Spleen (tissue), 11 donors: ENCODE measurements around the gene CATSPER3. TPM values are rescaled to one million over a fixed set of nuclear protein-coding genes. Genes with fewer than 3 reads are reported as not detected.

Experiments
- DNase-seq: peaks from one replicate; pipeline ENCODE4 v3.0.0-alpha.2; 2020
- H3K27ac ChIP-seq, 8 donors: fragments of 200-600 bp; sonication (generic) in 7 of 8; 1 replicate in 4 of 8; 2 replicates in 4 of 8; pipeline versions ENCODE4 v1.5.0 to v1.8.0; 2016 to 2021; ENCODE audit warnings: inconsistent platforms in 4 of 8, mild to moderate bottlenecking in 4 of 8, moderate library complexity in 1 of 8
- H3K27me3 ChIP-seq, 7 donors: fragments of 200-600 bp; sonication (generic) in 6 of 7; replicated peaks in 1 of 7; 1 replicate in 4 of 7; 2 replicates in 3 of 7; pipeline versions ENCODE4 v1.5.0 to v1.8.0; 2016 to 2021; ENCODE audit warnings: inconsistent platforms in 3 of 7, mild to moderate bottlenecking in 1 of 7
- H3K36me3 ChIP-seq, 6 donors: fragments of 200-600 bp; sonication (generic) in 5 of 6; 1 replicate in 4 of 6; 2 replicates in 2 of 6; pipeline versions ENCODE4 v1.5.0 to v1.8.0; 2016 to 2021; ENCODE audit warnings: inconsistent platforms in 2 of 6
- H3K4me1 ChIP-seq, 6 donors: fragments of 200-600 bp; sonication (generic) in 5 of 6; 1 replicate in 3 of 6; 2 replicates in 3 of 6; pipeline versions ENCODE4 v1.5.0 to v1.8.0; 2016 to 2021; ENCODE audit warnings: inconsistent platforms in 3 of 6
- H3K4me3 ChIP-seq, 8 donors: fragments of 200-600 bp; sonication (generic) in 7 of 8; 1 replicate in 4 of 8; 2 replicates in 4 of 8; pipeline versions ENCODE4 v1.5.0 to v1.8.0; 2016 to 2021; ENCODE audit warnings: inconsistent platforms in 4 of 8, mild to moderate bottlenecking in 4 of 8, moderate library complexity in 2 of 8
- H3K9me3 ChIP-seq, 8 donors: fragments of 200-600 bp; sonication (generic) in 7 of 8; 1 replicate in 4 of 8; 2 replicates in 4 of 8; pipeline versions ENCODE4 v1.5.0 to v1.8.0; 2016 to 2021; ENCODE audit warnings: inconsistent platforms in 4 of 8
- POLR2A ChIP-seq, 3 donors: fragments of 450-650 bp; IDR thresholded peaks; one replicate each; pipeline ENCODE4 v1.5.1; 2017; ENCODE audit warnings: antibody characterized with exemption in 3 of 3, mild to moderate bottlenecking in 1 of 3
- POLR2AphosphoS5 ChIP-seq, 3 donors: sonication (generic); formaldehyde crosslinking; IDR thresholded peaks; one replicate each; pipeline ENCODE4 v1.5.1; 2017; ENCODE audit warnings: antibody characterized with exemption in 3 of 3
- WGBS, 5 donors: extraction: QIAGEN DNeasy Blood & Tissue Kit in 3 of 5; methylation state at CpG; one replicate each; pipeline versions ENCODE4 v1.1.5 to v1.1.7; 2013 to 2018; 5-methylcytosine and 5-hydroxymethylcytosine counted together
- intact Hi-C: fragments of 100-400 bp; cut with DNase I; formaldehyde crosslinking; loops from one replicate; pipeline ENCODE4 v1.15.0; 2023; ENCODE audit warnings: low total_unique reads
- polyA plus RNA-seq, 3 donors: library from polyadenylated mRNA; stranded (reverse); fragments of 200-250 nt; gene quantifications; one replicate each; pipeline ENCODE4 v1.2.1, GENCODE V29; 2013
- total RNA-seq, 7 donors: library from RNA; depleted of rRNA in 3 of 7; stranded (reverse); fragments of >200 nt in 3 of 7; fragmentation: NEBNext Ultra II Directional in 4 of 7; extraction: Animal tissue kit (Norgen Biotek cat#: 25700) in 4 of 7; gene quantifications; one replicate each; pipeline versions ENCODE4 v1.1.0 to v1.2.1, GENCODE V29; 2016 to 2021
- TF ChIP-seq, protein P1 (sequence below), 11 experiments: fragments of 200-600 bp in 7 of 11; fragments of 450-650 bp in 4 of 11; sonication (generic) in 4 of 11; IDR thresholded peaks in 8 of 11; conservative IDR thresholded peaks in 3 of 11; 1 replicate in 7 of 11; 2 replicates in 4 of 11; pipeline versions ENCODE4 v1.4.0 to v1.8.0; 2016 to 2021; ENCODE audit warnings: antibody characterized with exemption in 11 of 11, inconsistent platforms in 4 of 11, mild to moderate bottlenecking in 1 of 11
- donor health status: healthy with polysubstance abuse.
- donor health status: DM: no; HTN: no; CAD: no; lungs with moderate emphysema.
- donor health status: DM: no; HTN: no; CAD: no.
- donor health status: Bipolar disorder and iron deficiency.
- donor health status: healthy.
- donor health status: DM: no; HTN: no; CAD: no.
- donor health status: DM: yes; HTN: yes; CAD: no.

CATSPER3 gene
- total and polyA plus RNA-seq, 10 donors: 0.35 to 0.89 (median 0.44) TPM; not detected in 3

DNA sequence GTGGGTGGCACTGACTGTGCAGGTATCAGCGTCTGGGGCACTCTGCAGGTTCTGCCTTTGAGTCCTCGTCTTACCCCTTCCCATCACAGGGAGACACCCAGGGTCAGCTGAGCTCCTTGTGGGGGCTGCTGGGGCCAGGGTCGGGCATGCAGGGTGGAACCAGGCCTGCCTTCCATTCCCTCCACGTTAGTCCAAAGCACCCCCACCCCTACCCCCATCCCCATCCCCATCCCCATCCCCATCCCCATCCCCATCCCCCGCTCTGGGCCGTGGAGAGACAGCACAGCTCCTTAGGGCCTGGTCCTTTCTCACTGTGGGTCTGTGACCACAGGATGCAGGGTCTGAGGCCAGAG, 67.9 kb downstream of the CATSPER3 start:
- intact Hi-C loops: no loop called here
- no peak for DNase-seq
- 40 to 49% (median 44%) methylated on average over 6 of the region's 6 CpGs for WGBS, 5 donors

GRCh38 chr5:135036405-135036804, 68.7 kb downstream of the CATSPER3 start:
- no peak for TF ChIP-seq POLR2A (IDR thresholded peaks at IDR 0.05)
- TF ChIP-seq, protein P1, sequence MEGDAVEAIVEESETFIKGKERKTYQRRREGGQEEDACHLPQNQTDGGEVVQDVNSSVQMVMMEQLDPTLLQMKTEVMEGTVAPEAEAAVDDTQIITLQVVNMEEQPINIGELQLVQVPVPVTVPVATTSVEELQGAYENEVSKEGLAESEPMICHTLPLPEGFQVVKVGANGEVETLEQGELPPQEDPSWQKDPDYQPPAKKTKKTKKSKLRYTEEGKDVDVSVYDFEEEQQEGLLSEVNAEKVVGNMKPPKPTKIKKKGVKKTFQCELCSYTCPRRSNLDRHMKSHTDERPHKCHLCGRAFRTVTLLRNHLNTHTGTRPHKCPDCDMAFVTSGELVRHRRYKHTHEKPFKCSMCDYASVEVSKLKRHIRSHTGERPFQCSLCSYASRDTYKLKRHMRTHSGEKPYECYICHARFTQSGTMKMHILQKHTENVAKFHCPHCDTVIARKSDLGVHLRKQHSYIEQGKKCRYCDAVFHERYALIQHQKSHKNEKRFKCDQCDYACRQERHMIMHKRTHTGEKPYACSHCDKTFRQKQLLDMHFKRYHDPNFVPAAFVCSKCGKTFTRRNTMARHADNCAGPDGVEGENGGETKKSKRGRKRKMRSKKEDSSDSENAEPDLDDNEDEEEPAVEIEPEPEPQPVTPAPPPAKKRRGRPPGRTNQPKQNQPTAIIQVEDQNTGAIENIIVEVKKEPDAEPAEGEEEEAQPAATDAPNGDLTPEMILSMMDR (IDR thresholded peaks at IDR 0.05 in 8 of 11, conservative IDR thresholded peaks at IDR 0.05 in 3 of 11): no peak
- no peak for TF ChIP-seq POLR2AphosphoS5 (IDR thresholded peaks at IDR 0.05)
- Histone ChIP-seq H3K4me1 (peaks cover 27 to 70% (median 57%) of the 10 kb centered on the region in 6 donors), H3K9me3 (no peaks in the 10 kb centered on the region), H3K4me3 (no peak overlapping the region), H3K36me3 (no peaks in the 10 kb centered on the region), H3K27ac (no peak overlapping the region), H3K27me3 (peaks cover 27 to 100% (median 100%) of the 10 kb centered on the region in 7 donors)
- WGBS, 5 donors: 43 to 64% (median 50%) methylated on average over 4 of the region's 4 CpGs
- intact Hi-C loops: no loop called here
- DNase-seq: no peak

More for the DNA sequence above, 67.9 kb downstream of the CATSPER3 start:
- TF ChIP-seq POLR2A (IDR thresholded peaks at IDR 0.05): no peak
- no peaks in the 10 kb centered on the region for H3K36me3 ChIP-seq
- H3K4me1 ChIP-seq: peaks cover 34 to 73% (median 61%) of the 10 kb centered on the region in 6 donors
- no peaks in the 10 kb centered on the region for H3K9me3 ChIP-seq
- H3K27me3 ChIP-seq: peaks cover 27 to 100% (median 100%) of the 10 kb centered on the region in 7 donors
- H3K4me3 ChIP-seq: no peak overlapping the region
- no peak overlapping the region for H3K27ac ChIP-seq

GRCh38 chr5:135037519-135038204, 70.0 kb downstream of the CATSPER3 start:
- DNase-seq: no peak
- intact Hi-C loops: no loop called here
- WGBS, 5 donors: 12 to 18% (median 15%) methylated on average over 11 of the region's 11 CpGs
- Histone ChIP-seq H3K36me3 (no peaks in the 10 kb centered on the region), H3K27me3 (peaks cover 19 to 100% (median 98%) of the 10 kb centered on the region in 7 donors), H3K4me1 (peaks cover 22 to 57% (median 48%) of the 10 kb centered on the region in 6 donors), H3K9me3 (no peaks in the 10 kb centered on the region), H3K27ac (no peak overlapping the region), H3K4me3 (no peak overlapping the region)
- TF ChIP-seq, protein P1 (IDR thresholded peaks at IDR 0.05 in 8 of 11, conservative IDR thresholded peaks at IDR 0.05 in 3 of 11): no peak
- TF ChIP-seq POLR2A (IDR thresholded peaks at IDR 0.05): no peak
- no peak for TF ChIP-seq POLR2AphosphoS5 (IDR thresholded peaks at IDR 0.05)

DNA sequence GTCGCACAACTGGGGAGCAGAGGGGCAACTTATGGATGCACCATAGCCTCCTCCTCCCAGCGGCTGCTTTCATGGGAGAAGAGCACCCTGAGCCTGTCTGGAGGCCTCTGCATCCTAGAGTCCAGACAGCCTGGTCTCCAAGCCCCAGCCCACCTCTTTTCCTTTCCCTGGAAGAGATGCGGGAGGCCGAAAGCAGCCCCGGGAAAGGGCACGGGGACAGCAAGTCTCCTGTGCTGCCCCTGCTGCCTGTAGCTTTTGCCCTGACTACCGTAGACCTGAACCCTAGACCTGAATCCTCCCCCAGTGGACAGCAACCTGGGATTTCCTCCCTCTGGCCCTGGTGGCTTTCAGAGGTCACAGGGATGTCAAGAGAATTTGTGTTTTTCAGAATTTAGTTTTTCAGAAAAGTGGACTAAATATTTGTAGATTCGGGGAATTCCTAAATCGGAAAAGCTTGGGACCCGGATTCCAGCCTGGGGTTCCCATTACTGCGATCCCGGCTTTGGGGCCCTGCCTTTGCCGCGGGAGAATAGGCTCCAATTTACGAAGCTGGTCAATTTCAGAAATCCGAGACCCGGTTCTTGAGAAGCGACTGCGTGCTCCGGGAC, 70.6 kb downstream of the CATSPER3 start:
- no peaks in the 10 kb centered on the region for H3K36me3 ChIP-seq
- H3K9me3 ChIP-seq: no peaks in the 10 kb centered on the region
- H3K4me1 ChIP-seq: peaks cover 15 to 50% (median 42%) of the 10 kb centered on the region in 6 donors
- H3K4me3 ChIP-seq: peak overlapping the region in 2 of 8 donors; percentile 2 to 58
- intact Hi-C loops: no loop called here
- WGBS, 5 donors: 9 to 16% (median 15%) methylated on average over 19 to 20 of the region's 20 CpGs
- TF ChIP-seq, protein P1 (IDR thresholded peaks at IDR 0.05 in 8 of 11, conservative IDR thresholded peaks at IDR 0.05 in 3 of 11): no peak
- TF ChIP-seq POLR2AphosphoS5 (IDR thresholded peaks at IDR 0.05) (no peak), POLR2A (IDR thresholded peaks at IDR 0.05) (no peak)
- H3K27ac ChIP-seq: no peak overlapping the region
- H3K27me3 ChIP-seq: peaks cover 15 to 100% (median 95%) of the 10 kb centered on the region in 7 donors
- no peak for DNase-seq
